ENCODE results near the gene RNASE8.

Gene RNASE8

DNA sequence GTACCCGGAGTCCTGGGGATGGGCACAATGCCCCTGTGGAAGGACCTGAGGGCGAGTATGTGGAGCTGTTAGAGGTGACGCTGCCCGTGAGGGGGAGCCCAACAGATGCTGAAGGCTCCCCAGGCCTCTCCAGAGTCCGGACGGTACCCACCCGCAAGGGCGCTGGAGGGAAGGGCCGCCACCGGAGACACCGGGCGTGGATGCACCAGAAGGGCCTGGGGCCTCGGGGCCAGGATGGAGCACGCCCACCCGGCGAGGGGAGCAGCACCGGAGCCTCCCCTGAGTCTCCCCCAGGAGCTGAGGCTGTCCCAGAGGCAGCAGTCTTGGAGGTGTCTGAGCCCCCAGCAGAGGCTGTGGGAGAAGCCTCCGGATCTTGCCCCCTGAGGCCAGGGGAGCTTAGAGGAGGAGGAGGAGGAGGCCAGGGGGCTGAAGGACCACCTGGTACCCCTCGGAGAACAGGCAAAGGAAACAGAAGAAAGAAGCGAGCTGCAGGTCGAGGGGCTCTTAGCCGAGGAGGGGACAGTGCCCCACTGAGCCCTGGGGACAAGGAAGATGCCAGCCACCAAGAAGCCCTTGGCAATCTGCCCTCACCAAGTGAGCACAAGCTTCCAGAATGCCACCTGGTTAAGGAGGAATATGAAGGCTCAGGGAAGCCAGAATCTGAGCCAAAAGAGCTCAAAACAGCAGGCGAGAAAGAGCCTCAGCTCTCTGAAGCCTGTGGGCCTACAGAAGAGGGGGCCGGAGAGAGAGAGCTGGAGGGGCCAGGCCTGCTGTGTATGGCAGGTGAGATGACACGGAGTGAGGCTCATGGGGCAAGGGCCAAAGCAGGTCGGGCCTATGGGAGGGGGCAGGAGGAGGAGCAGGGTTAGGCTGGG is 17.0 kb downstream of the RNASE8 start:
- no peak for DNase-seq

DNA sequence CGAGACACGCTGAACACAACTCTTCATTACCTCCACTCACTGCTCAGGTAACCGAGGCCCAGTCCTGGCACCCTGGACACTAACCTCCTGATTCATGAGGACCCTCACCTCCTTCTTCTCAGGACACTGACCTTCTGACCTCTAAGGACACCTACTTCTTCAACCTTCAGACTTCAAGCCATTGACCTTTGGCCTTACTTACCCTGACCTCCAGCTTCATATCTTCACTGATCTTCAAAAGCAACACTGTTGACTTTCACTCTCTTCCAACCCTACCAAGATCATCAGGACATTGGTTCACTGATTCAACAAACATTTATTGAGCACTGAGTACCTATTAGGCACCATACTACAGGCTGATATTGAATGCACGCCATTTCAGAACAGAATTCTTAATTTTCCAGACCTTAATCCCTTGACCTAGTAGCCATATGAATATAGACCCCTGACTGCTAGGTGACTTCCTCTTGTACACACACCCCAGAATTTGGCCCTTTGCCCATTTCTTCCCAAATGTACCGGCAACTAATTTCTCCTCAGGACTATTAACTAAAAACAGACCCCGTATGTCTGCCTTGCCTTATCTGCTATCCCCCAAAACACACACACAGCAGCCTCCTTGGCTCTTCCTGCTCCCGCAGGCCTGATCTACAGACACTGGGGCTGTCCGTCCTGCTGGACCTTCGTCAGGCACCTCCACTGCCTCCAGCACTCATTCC is 18.3 kb downstream of the RNASE8 start:
- no peak for DNase-seq

DNA sequence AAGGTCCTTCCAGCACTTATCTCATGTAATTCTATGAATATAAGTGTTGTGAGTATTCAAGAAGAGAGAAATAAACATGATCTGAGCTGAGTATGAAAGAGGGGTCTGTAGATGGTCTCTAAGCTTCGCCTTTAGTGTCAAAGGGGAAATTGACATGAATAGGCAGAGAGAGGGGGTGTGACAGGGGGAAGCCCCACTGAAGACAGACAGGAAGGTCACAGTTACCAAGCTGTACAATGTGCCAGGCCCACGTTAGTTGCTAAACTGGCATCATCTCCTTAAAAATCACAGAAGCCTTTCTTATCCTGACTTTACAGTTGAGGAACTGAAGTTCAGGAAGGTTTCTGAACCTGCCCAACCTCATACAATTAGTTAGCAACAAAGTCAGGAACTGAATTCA is 20.1 kb downstream of the RNASE8 start:
- no peak for DNase-seq

DNA sequence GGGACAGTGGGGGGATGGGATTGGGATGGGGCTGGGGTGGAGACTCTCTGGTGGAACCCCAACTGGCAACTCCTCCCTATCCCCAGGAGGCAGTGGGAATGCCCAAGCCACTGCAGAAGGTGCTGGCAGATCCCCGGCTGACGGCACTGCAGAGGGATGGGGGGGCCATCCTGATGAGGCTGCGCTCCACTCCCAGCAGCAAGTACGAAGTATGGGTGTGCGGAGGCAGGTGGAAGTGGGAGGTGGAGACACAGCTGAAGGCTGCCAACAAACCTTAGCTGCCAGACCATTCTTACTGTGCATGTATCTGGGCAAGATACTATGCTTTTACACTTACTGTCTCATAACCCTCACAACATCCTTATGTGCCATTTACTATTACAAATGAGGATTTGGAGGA is 20.7 kb downstream of the RNASE8 start:
- no peak for DNase-seq

DNA sequence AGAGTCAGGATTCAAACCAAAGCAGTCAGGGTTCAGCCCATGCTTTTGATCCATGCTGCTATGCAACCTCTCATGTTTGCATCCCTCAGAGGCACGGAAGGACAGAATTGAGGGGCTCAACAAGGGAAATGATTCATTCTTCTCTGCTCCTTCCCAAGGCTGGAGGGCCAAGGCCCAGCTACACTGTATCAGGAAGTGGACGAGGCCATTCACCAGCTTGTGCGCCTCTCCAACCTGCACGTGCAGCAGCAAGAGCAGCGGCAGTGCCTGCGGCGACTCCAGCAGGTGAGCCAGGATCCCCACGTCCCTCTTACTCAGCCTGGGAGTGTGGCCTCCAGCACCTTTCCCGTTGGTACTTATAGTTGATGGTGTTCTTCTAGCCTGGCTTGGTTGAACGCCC is 21.1 kb downstream of the RNASE8 start:
- DNase-seq = no peak

DNA sequence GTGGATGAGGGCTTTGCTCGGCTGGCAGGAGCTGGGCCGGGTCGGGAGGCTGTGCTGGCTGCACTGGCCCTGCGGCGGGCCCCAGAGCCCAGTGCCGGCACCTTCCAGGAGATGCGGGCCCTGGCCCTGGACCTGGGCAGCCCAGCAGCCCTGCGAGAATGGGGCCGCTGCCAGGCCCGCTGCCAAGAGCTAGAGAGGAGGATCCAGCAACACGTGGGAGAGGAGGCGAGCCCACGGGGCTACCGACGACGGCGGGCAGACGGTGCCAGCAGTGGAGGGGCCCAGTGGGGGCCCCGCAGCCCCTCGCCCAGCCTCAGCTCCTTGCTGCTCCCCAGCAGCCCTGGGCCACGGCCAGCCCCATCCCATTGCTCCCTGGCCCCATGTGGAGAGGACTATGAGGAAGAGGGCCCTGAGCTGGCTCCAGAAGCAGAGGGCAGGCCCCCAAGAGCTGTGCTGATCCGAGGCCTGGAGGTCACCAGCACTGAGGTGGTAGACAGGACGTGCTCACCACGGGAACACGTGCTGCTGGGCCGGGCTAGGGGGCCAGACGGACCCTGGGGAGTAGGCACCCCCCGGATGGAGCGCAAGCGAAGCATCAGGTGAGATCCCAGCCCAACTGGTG is 24.0 kb downstream of the RNASE8 start:
- DNase-seq = no peak

DNA sequence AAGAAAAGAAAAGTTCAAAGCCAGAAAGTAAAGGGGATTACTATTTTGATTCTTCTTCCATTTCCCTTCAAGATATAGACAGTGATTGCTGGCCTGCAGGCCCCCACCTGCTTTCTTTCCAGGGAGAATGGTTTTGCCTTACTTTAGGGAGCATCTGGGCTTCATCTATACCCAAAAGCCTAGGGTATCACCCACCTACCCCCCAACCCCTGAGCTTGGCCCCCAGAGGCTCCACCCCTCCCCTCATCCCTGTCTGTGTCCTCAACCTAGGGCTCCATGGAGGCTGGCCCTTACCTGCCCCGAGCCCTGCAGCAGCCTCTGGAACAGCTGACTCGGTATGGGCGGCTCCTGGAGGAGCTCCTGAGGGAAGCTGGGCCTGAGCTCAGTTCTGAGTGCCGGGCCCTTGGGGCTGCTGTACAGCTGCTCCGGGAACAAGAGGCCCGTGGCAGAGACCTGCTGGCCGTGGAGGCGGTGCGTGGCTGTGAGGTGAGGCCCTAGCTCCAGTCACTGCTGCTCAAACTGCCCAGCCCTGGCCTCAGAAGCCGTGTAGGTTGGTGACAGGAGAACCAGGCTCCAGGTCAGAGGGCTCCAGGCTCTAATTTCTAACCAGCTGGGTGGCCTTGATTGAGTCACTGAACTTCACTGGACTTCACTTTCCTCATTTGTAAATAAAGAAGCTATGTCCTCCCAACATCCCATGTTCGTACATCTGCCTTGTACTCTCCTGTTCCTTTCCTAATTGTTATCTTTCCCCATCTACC is 26.1 kb downstream of the RNASE8 start:
- no peak for DNase-seq

DNA sequence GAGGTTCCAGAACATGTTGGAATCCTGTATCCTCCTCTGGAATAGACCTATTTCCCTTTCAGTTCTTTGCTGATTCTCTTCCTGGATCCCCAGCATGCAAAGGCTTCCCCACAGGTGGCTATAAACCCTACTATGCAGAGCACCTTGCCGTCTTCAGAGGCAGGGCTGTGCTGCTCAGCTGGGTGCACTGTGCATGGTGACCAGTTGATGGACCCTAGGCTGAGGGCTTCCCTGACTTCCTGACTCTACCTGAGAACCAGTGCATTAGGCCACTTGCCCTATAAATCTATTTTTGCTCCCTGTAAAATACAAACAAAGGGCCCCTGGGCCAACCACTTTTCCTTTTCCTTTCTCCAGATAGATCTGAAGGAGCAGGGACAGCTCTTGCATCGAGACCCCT is 26.8 kb downstream of the RNASE8 start:
- no peak for DNase-seq

DNA sequence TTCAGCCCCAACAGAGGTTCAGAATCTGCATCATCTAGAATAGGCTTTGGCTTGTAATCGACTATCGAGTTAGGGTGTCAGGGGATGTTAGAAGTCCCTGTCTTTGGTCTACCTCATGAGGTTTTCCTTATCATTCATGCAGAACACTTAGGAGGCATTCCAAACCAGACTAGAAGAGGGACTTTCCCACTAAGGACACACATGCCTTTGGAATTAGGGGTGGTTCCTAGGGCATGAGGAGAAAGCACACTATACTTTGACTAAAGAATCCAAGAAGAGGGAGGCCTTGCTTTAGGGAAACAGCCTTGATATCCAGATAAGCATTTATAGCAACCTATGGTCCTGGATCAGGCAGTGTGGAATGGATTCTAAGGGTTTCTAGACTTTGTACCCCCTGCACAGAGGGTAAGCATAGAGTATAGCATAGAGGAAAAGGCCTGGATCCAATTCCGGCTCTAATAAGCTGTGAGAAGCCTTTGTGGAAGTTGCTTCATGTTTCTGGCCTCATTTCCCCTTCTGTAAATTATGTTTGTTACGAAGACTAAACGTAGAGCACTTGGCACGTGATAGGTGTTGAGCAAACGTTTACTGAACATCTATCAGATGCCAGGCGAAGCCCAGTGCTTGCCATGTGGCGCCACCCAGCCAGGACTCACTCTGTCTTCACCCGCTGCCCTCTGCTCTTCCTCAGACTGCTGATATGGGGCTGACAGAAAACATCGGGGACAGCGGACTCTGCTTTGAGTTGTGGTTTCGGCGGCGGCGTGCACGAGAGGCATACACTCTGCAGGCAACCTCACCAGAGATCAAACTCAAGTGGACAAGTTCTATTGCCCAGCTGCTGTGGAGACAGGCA is 27.6 kb downstream of the RNASE8 start:
- DNase-seq = peak; percentile 70

DNA sequence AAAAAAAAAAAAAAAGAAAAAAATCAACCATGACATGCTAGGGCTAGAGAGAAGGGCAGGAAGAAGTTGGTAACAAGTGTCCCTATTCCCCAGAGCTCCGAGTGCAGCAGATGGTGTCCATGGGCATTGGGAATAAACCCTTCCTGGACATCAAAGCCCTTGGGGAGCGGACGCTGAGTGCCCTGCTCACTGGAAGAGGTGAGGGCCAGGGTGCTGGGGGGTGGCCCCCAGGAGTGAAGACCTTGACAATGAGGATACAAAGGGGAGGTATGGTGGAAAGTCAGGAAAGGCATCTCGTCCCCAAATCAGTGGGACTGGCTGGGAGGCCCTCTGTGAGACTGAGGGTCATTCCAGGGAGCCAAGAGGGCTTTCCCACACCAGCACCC is 29.3 kb downstream of the RNASE8 start:
- no peak for DNase-seq

DNA sequence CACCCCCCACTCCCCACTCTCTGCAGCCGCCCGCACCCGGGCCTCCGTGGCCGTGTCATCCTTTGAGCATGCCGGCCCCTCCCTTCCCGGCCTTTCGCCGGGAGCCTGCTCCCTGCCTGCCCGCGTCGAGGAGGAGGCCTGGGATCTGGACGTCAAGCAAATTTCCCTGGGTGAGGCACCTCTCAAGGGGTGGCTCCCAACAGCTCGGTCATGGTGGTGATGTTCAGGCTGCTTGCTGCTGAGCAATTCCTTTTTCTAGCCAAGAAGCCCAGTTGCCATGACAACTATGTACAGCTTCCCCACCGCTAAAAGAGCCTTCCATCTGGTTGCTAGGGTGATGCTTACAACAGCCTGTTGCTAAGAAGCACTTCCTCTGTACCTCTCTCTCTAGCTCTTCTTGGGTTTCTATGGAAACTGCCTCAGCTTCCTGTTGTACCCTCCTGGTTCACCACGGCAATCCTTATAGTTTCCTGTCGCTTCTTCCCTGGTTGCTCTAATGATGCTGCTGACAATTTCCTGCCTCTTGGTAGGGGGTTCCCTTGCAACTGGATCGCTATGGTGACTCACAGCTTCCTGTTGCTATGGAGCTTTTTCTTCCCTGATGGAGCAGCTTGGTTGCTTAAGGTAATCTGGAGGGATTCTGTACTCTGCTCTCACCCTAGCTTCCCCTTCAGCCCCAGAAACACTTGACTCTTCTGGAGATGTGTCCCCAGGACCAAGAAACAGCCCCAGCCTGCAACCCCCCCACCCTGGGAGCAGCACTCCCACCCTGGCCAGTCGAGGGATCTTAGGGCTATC is 29.9 kb downstream of the RNASE8 start:
- peak; percentile 61 for DNase-seq

DNA sequence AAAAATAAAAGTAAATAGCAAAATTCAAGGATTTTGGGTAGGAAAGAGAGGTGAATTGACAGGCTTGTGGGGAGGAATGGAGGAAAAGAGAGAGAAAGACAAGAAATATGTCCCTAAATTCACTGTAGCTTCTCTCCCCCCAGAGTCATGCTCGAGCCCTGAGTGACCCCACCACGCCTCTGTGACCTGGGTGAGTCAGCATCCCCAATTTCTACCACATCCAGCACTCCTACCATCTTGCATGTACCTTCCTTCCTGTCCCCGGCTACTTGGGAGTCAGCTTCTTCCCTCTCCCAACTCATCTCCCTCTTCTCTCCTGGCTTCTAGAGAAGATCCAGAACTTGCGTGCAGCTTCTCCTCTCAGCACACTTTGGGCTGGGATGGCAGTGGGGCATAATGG is 31.1 kb downstream of the RNASE8 start:
- no peak for DNase-seq

DNA sequence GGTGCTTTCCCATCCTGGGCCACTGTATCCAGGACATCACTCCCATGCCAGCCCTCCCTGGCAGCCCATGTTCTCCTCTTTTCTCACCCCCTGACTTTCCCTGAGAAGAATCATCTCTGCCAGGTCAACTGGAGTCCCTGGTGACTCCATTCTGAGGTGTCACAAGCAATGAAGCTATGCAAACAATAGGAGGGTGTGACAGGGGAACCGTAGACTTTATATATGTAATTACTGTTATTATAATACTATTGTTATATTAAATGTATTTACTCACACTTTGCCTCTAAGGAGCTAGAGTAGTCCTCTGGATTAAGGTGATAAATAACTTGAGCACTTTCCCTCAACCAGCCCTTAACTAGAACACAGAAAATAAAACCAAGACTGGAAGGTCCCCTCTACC is 31.6 kb downstream of the RNASE8 start:
- no peak for DNase-seq

DNA sequence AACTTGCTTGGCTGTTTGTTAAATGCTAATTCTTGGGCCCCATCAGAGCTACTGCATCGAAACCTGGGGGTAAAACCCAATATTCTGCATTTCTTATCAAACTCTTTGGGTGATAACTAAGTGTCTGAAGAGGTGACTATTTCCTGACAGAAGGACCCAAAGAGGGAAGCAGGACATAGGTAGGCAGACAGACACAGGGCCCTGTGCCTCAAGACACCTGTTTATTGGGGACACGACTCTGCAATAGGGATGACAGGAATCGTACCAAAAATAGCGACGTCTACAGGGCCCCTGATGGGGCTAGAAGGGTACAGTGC is 32.2 kb downstream of the RNASE8 start:
- DNase-seq = no peak

DNA sequence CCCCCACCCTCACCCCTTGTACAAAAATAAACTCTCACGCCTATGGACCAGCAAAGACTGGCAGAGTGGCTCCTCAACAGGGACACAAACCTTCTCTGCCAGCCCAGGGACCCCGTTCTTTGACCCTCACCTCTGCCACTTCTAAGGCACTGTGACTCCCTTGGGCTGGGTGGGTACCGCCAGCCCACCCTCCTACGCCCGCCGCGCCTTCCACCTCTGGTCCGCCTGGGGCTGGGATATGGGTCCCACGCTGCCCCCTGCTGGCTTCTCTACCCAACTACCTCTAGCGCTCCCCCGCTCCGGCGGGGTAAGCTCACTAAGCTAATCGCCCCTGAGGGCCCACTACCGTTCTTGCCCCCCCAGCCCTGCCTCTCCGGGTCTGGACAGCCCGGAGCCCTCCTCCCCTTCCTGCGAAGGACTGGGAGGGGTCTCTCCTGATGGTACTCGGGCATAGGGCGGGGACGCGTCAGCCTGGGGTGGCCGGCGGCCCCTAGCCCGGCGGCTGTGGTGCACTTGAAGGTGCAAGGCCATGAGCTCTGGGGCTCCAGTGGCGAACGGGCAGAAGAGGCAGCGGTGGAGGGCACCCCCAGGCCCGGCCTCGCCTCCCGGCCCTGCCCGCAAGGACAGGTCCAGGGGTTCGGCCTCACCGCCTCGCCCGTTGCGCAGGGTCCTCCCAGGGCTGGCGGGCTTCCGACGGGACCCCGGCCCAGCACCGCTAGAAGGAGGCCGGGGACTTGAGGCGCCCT is 32.7 kb downstream of the RNASE8 start:
- DNase-seq = no peak

DNA sequence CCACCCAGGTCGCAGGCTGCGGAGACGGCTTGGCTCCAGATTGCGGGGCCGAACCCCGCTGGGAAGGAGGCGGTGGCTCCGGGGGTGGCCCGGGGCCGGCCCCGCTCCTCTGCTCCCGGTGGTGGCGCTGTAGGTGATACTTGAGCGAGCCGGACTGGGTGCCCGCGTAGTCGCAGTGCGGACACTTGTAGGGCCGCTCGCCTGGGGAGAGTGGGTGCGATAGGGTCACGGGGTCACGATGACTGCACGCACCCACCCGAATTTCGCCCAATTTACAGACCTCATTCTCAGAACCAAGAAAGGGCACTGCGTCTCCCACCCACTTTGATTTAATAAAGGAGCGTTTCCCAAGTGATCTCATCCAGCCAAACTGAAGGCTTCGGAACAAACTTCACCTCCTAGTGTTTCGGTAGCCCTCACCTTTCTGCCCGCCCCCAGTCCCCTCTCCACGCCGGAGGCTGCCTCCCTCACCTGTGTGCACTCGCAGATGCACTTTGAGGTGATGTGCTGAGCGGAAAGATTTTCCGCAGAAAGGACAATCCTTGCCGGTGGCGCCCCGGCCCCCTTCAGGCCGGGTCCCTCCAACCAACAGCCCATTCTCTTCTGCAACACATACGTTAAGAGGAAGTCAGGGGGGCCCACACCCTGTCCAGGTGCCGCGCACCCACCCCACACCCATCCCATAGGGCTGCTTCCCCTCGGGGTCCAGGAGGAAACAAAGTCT is 33.5 kb downstream of the RNASE8 start:
- no peak for DNase-seq

DNA sequence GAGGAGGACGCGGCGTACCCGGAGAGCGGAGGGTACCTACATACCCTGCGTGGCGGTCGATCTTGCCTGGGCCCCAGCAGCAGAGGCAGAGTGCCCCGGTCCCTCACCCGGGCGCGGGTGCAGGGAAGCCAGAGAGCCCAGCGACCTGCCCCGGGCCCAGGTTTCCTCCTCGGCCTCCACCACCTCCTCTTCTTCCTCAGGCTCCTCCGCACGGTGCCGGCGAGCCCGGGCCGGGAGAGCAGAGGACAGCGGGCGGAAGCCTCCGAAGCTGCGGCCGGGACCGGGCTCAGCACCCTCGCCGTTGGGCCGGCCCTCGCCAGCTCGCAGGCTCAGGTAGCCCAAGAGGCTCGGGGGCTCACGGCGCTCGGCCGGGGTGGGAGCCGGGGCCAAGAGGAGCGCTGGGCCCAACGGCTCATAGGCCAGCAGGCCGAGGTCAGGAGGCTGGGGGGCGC is 34.2 kb downstream of the RNASE8 start:
- DNase-seq = no peak

DNA sequence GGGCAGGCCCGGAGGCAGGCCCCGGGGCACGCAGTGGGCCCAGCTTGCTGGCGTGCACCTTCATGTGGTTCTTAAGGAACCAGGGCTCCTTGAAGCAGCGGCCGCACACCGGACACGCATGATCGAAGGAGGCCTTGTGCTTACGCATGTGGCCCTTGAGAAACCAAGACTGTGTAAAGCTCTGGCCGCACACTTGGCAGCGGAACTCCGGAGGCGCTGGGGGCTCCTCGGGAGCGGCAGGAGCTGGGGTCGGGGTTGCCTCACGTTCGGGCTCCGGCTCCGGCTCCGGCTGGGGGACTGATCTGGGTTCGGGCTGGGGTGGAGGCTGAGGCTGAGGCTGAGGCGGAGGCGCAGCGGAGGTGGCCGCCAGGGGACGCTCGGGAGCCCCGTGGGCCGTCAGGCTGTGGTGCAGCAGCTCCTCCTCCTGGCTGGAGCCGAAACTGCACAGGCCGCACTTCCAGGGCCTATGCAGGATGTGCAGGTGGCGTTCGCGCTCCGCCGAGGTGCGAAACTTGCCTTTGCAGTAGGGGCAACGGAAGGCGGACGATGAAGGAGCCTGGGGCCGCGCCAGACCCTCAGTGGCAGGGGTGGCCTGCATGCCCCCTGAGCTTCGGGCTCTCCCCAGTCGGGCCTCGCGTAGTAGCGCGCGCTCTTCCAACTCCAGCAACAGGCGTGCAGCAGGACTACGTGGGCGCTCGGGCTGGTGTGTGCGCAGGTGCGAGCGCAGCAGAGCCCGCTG is 34.8 kb downstream of the RNASE8 start:
- DNase-seq = peak; percentile 87

DNA sequence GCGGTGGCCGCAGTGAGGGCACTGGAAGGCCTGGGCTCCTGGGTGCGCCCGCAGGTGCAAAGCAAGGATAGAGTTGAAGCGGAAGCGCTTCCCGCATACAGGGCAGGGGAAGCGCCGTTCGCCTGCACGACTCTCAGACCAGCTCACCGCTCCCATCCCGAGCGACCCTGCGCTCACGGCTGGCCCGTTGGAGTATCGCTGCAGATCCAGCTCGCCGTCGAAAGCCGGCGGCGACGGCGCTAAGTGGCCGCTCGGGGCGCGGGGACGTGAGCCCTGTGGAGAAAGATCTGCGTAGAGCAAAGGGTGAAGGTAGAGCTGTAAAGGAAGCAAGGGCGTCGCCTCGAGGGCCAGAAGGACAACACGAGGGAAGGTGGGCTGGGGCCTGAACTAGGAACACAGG is 35.4 kb downstream of the RNASE8 start:
- DNase-seq = no peak
